Stimulated activated CD4-positive, alpha-beta T cell treated with anti-CD3 and anti-CD28 coated beads, Interleukin-2, amount 100 ng/mL, for 48 hours (primary cell): ENCODE data around the gene MICU1.
"Not testable (repeated sequence)": the region's sequence is repeated elsewhere in the genome, so short reads cannot be mapped to it uniquely, and the experiment has no call there.

Source experiments
- DNase-seq, 2 donors: peaks; one replicate each; pipeline ENCODE4 v3.0.0-alpha.2; 2020

Gene MICU1

GRCh38 chr10:72552857-72553256 is 73.0 kb downstream of the MICU1 start:
- DNase-seq = no peak

DNA sequence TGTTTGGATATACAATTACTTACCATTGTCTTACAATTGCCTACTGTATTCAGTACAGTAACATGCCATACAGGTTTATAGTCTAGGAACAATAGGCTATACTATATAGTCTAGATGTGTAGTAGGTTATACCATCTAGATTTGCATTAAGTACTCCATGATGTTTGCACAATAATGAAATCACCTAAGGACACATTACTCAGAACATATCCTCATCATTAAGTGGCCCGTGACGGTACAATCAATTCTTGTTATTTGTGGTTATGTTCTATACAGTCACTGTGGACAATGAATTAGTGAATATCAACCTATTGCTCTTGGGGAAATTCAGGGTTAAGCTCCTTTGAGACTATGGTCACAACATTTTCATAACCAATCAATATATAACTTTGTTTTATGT is 75.6 kb downstream of the MICU1 start:
- no peak for DNase-seq

DNA sequence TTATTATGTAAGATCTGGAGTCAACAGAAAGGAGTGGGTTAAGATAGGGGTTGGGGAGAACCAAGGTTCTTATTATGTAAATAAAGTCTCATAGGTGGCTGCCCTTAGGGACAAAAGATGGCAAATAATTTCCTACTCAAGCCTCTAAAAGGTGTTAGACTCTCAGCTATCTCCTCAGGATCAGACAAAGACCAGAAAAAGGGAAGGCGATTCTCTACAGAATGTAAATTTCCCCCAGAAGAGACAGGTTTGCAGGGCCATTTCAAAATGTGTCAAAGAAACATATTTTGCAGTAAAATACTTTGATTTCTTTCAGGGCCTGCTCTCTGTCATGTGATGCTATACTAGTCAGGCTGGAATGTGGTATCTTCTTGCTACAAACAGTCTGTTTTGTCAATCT is 80.3 kb downstream of the MICU1 start:
- no peak for DNase-seq

GRCh38 chr10:72543855-72544254 is 82.0 kb downstream of the MICU1 start:
- not testable (repeated sequence) for DNase-seq

DNA sequence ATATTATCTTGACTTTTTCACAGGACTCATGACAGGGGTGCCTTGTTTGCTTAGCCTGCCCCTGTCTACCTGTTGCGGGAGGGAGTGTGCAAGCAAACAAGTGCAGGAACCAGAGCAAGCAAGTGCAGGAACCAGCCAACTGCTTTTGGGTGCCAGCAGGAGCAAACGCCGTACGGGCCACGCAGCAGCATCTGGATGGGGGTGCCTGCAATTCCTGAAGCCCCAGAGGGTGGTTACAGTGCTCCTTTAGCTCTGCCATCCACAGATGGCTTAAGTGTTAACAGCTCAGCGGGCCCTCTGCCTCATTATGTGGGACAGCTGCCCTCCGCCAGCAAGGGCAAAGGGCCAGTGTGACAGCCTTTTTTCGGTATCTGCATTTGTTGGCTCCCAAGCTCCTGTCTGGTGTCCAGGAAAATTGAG is 83.5 kb downstream of the MICU1 start:
- DNase-seq = no peak

DNA sequence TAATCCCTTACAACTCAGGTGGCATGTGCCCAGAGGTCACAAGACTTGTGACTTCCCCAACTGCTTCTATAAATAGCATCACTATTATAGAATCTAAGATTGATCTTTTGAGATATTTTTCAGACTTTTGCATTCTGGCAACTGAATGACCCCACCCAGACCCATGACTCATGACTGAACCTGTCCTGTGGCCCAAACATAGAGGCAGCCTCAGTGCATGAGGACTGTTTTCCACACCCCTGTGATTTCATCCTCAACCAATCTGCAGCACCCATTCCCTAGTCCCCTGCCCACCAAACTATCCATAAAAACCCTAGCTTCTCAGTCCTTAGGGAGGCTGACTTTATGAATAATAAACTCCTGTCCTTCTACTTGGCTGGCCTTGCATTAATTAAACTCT is 84.5 kb downstream of the MICU1 start:
- no peak for DNase-seq

GRCh38 chr10:72540193-72540807 is 85.6 kb downstream of the MICU1 start:
- DNase-seq = no peak

DNA sequence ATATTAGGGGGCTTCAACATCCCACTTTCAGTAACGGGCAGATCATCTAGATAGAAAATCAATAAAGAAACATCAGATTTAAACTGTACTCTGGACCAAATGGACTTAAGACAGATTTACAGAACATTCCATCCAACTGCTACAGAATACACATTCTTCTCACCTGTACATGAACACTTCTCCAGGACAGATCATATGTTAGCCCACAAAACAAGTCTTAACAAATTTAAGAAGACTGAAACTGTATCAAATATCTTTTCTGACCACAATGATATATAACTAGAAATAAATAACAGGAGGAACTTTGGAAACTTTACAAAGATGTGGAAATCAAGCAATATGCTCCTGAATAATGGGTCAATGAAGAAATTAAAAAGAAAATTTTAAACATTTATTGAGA is 86.7 kb downstream of the MICU1 start:
- DNase-seq = no peak

DNA sequence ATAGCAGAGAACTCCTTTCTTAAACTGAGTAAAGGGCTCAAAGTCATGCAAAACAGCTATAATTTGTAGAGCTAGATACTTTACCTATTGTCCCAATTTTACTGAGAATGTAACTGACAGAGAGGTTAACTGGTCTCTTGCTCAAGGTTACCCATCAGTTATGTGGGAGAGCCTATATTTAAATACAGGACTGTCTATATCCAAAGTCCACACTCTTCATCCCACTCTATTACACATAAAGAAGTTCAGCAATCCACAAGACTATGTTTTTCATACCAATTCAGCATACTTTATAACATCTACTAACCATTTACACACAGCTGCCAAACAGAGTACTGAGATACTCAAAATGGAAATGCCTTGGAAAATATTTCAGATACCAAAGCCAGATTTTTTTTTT is 100.2 kb downstream of the MICU1 start:
- DNase-seq = no peak

- no peak for DNase-seq
Observed at GRCh38 chr10:72525277-72525676, 100.6 kb downstream of the MICU1 start.

DNA sequence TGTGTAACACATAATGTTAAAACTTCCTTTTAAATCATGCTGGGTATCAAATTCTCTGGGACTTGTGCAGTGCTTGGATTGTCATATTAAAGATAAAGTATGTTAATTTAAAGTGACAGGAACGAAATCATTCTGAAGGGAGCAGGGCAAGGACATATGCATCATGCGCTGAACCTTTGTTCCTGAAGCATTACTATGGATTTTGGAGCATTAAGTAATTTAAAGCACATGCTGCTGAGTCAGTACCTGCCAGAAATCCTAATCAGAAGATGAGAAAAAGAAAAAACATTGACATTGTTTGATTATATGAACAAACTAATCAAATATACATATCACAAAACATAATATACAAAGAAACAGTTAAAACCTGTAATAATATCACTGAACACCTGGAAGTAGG is 101.4 kb downstream of the MICU1 start:
- DNase-seq = no peak

DNA sequence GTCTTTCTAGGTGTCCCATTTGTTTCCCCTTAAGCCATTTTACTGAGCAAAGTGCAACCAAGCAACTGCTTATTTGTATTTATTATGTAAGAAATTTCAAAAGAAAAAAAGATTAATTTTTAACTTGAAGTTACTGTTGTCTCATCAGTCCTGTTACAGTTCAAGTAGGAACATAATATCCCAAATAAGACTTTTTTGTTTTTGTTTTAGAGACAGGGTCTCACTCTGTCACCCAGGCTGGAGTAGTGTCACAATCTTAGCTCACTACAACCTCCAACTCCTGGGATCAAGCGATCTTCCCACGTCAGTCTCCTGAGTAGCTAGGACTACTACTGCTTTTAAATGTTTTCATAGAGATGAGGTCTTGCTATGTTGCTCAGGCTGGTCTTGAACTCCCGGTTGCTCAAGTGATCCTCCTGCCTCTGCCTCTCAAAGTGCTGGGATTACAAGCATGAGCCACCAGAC is 101.9 kb downstream of the MICU1 start:
- no peak for DNase-seq

- no peak for DNase-seq
Observed at GRCh38 chr10:72523062-72523461, 102.8 kb downstream of the MICU1 start.

DNA sequence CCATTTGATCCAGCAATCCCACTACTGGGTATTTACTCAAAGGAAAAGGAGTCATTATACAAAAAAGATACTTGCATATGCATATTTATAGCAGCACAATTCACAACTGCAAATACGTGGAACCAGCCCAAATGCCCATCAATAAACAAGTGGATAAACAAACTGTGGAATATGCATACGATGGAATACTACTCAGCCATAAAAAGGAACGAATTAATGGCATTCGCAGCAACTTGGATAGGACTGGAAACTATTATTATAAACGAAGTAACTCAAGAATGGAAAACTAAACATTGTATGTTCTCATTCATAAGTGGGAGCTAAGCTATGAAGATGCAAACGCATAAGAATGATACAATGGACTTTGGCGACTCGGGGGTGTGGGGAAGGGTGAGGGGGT is 108.6 kb downstream of the MICU1 start:
- DNase-seq = no peak

- DNase-seq = no peak
Observed at GRCh38 chr10:72515455-72515854, 110.4 kb downstream of the MICU1 start.

- DNase-seq = no peak
Observed at GRCh38 chr10:72513910-72514309, 112.0 kb downstream of the MICU1 start.

DNA sequence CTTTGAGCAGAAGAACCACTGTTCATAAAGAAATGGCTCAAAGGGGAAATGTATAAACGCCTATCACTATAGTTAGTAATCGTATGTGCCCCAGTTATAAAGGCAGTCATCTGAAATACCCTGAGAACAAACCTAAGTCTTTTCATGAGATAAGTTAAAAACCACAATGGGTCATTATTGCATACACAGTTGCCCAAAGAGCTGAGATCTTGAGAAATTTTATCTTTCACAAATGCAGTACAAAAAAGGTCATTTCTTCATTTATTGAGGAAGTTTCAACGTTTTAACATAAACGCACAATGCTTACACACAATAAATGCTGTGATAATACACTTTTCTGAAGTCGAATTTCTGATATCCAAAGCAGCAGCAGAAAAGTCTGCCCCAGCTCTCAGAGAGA is 114.4 kb downstream of the MICU1 start:
- no peak for DNase-seq

GRCh38 chr10:72509941-72510340 is 115.9 kb downstream of the MICU1 start:
- no peak for DNase-seq

GRCh38 chr10:72509206-72509799 is 116.6 kb downstream of the MICU1 start:
- DNase-seq = no peak

DNA sequence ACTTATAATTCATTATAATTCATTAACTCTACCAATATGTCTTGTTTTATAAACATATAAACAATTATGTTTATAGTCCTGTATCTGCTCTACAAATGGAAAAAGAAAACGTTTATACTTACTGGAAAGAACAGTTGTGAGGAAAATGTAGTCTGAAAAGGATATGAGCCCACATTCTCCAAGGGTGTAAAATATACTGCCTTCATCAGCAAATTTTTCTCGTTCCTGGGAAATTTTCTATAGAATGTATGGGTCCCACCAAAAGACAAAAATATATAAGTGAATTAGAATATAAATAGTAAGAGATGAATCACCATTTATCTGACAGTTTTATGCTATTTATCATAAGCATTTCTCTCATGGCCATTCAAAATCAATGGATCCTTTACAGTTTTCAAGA is 117.8 kb downstream of the MICU1 start:
- DNase-seq = no peak

GRCh38 chr10:72506474-72506873 is 119.4 kb downstream of the MICU1 start:
- DNase-seq = no peak

- DNase-seq = no peak
Observed at GRCh38 chr10:72505435-72505834, 120.4 kb downstream of the MICU1 start.

GRCh38 chr10:72503694-72504438 is 122.0 kb downstream of the MICU1 start:
- DNase-seq = no peak

GRCh38 chr10:72503241-72503640 is 122.6 kb downstream of the MICU1 start:
- no peak for DNase-seq
